Adrenal gland (tissue), 12 donors: ENCODE measurements around the gene EDEM3. TPM values are rescaled to one million over a fixed set of nuclear protein-coding genes. Genes with fewer than 3 reads are reported as not detected.

Source experiments
- DNase-seq, 7 donors: peaks; one replicate each; pipeline ENCODE4 v3.0.0-alpha.2; 2019 to 2020
- H3K27ac ChIP-seq, 5 donors: fragments of 200-600 bp; sonication (generic) in 4 of 5; 1 replicate in 3 of 5; 2 replicates in 2 of 5; pipeline versions ENCODE4 v1.5.1 to v1.8.0; 2016 to 2020; ENCODE audit warnings: mild to moderate bottlenecking in 1 of 5
- H3K27me3 ChIP-seq: fragments of 200-600 bp; 2 replicates; pipeline ENCODE4 v1.8.0; 2021
- H3K36me3 ChIP-seq, 2 donors: fragments of 200-600 bp; replicated peaks in 1 of 2; 1 replicate in 1 of 2; 2 replicates in 1 of 2; pipeline versions ENCODE4 v1.5.1 to v1.8.0; 2018 to 2022
- H3K4me1 ChIP-seq, 2 donors: fragments of 200-600 bp; replicated peaks in 1 of 2; 1 replicate in 1 of 2; 2 replicates in 1 of 2; pipeline versions ENCODE4 v1.5.1 to v1.8.0; 2018 to 2021
- H3K4me3 ChIP-seq, 4 donors: fragments of 200-600 bp; sonication (generic) in 3 of 4; one replicate each; pipeline ENCODE4 v1.5.1; 2016 to 2018
- H3K9me3 ChIP-seq, 3 donors: fragments of 200-600 bp; sonication (generic) in 1 of 3; replicated peaks in 1 of 3; 1 replicate in 2 of 3; 2 replicates in 1 of 3; pipeline versions ENCODE4 v1.5.1 to v1.8.0; 2016 to 2021
- POLR2A ChIP-seq, 2 donors: fragments of 450-650 bp; IDR thresholded peaks; one replicate each; pipeline ENCODE4 v1.6.1; 2017; ENCODE audit warnings: antibody characterized with exemption in 2 of 2, mild to moderate bottlenecking in 2 of 2, moderate library complexity in 1 of 2
- WGBS, 4 donors: extraction: QIAGEN DNeasy Blood & Tissue Kit in 2 of 4; methylation state at CpG; one replicate each; pipeline versions ENCODE4 v1.1.5 to v1.1.7; 2013 to 2017; 5-methylcytosine and 5-hydroxymethylcytosine counted together
- intact Hi-C, 2 donors: fragments of 100-400 bp; cut with DNase I; formaldehyde crosslinking; loops; one replicate each; pipeline versions ENCODE4 v1.14.1 to v1.15.0; 2022 to 2023
- polyA plus RNA-seq, 3 donors: library from polyadenylated mRNA; stranded (reverse); fragments of 200-250 nt in 2 of 3; fragments of 350-450 nt in 1 of 3; fragmentation: Illumina TruSeq in 1 of 3; extraction: RNeasy Lipid Tissue Mini Kit (QIAGEN cat#74804) in 1 of 3; gene quantifications; one replicate each; pipeline ENCODE4 v1.2.3, GENCODE V29; 2013 to 2014
- total RNA-seq, 9 donors: library from RNA; depleted of rRNA in 4 of 9; stranded (reverse); fragments of >200 nt in 4 of 9; fragments of 120-200 nt in 1 of 9; fragmentation: NEBNext Ultra II Directional in 1 of 9; extraction: Animal tissue kit (Norgen Biotek cat#: 25700) in 1 of 9; gene quantifications; one replicate each; pipeline versions ENCODE4 v1.1.0 to v1.2.4, GENCODE V29; 2013 to 2023
- TF ChIP-seq, protein P1 (sequence below), 6 experiments: fragments of 450-650 bp in 4 of 6; fragments of 200-600 bp in 2 of 6; sonication (generic) in 1 of 6; IDR thresholded peaks; 1 replicate in 5 of 6; 2 replicates in 1 of 6; pipeline versions ENCODE4 v1.5.1 to v1.8.0; 2016 to 2021; ENCODE audit warnings: antibody characterized with exemption in 6 of 6, mild to moderate bottlenecking in 2 of 6, moderate library complexity in 1 of 6
- donor health status: healthy with polysubstance abuse.
- donor health status: Bipolar disorder and iron deficiency.
- donor health status: DM: yes; HTN: yes; CAD: no.
- donor health status: DM: no; HTN: no; CAD: no.
- donor health status: DM: no; HTN: no; CAD: no.
- donor health status: DM: yes; HTN: yes; CAD: no.

EDEM3 gene
- total and polyA plus RNA-seq, 12 donors: 6.5 to 61.2 (median 33.4) TPM

- Histone ChIP-seq H3K4me1 (no peaks in the 10 kb centered on the region), H3K36me3 (no peaks in the 10 kb centered on the region), H3K27me3 (no peaks in the 10 kb centered on the region), H3K9me3 (no peaks in the 10 kb centered on the region), H3K4me3 (no peak overlapping the region), H3K27ac (no peak overlapping the region)
- no peak for DNase-seq
- intact Hi-C loops: no loop called here
- WGBS, 4 donors: 93 to 98% (median 97%) methylated on average over 2 of the region's 2 CpGs
- TF ChIP-seq, protein P1, sequence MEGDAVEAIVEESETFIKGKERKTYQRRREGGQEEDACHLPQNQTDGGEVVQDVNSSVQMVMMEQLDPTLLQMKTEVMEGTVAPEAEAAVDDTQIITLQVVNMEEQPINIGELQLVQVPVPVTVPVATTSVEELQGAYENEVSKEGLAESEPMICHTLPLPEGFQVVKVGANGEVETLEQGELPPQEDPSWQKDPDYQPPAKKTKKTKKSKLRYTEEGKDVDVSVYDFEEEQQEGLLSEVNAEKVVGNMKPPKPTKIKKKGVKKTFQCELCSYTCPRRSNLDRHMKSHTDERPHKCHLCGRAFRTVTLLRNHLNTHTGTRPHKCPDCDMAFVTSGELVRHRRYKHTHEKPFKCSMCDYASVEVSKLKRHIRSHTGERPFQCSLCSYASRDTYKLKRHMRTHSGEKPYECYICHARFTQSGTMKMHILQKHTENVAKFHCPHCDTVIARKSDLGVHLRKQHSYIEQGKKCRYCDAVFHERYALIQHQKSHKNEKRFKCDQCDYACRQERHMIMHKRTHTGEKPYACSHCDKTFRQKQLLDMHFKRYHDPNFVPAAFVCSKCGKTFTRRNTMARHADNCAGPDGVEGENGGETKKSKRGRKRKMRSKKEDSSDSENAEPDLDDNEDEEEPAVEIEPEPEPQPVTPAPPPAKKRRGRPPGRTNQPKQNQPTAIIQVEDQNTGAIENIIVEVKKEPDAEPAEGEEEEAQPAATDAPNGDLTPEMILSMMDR (IDR thresholded peaks at IDR 0.05): no peak
- TF ChIP-seq POLR2A (IDR thresholded peaks at IDR 0.05): no peak
These were observed 96.6 kb downstream of the EDEM3 start for GRCh38 chr1:184658055-184658454.

- TF ChIP-seq, protein P1 (IDR thresholded peaks at IDR 0.05): no peak
- no peak for TF ChIP-seq POLR2A (IDR thresholded peaks at IDR 0.05)
- 83 to 96% (median 92%) methylated on average over 2 of the region's 2 CpGs for WGBS, 4 donors
These were observed 98.4 kb downstream of the EDEM3 start for GRCh38 chr1:184656221-184656620.

GRCh38 chr1:184655185-184655584 is 99.5 kb downstream of the EDEM3 start:
- Histone ChIP-seq H3K36me3 (no peaks in the 10 kb centered on the region), H3K27me3 (no peaks in the 10 kb centered on the region), H3K4me3 (no peak overlapping the region), H3K9me3 (no peaks in the 10 kb centered on the region), H3K27ac (no peak overlapping the region), H3K4me1 (no peaks in the 10 kb centered on the region)
- TF ChIP-seq, protein P1 (IDR thresholded peaks at IDR 0.05): no peak
- TF ChIP-seq POLR2A (IDR thresholded peaks at IDR 0.05): no peak
- no peak for DNase-seq
- intact Hi-C loops: no loop called here

More at GRCh38 chr1:184656221-184656620, 98.4 kb downstream of the EDEM3 start:
- H3K9me3 ChIP-seq: no peaks in the 10 kb centered on the region
- no peak for DNase-seq
- intact Hi-C loops: no loop called here
- H3K4me1 ChIP-seq: no peaks in the 10 kb centered on the region
- no peaks in the 10 kb centered on the region for H3K27me3 ChIP-seq
- no peak overlapping the region for H3K4me3 ChIP-seq
- H3K36me3 ChIP-seq: no peaks in the 10 kb centered on the region
- no peak overlapping the region for H3K27ac ChIP-seq

GRCh38 chr1:184650177-184650866 is 104.3 kb downstream of the EDEM3 start:
- no peak for DNase-seq
- Histone ChIP-seq H3K4me1 (peaks cover 11 to 24% of the 10 kb centered on the region in 2 donors), H3K36me3 (no peaks in the 10 kb centered on the region), H3K27ac (no peak overlapping the region), H3K4me3 (no peak overlapping the region), H3K27me3 (no peaks in the 10 kb centered on the region), H3K9me3 (no peaks in the 10 kb centered on the region)
- intact Hi-C loops: no loop called here
- 71 to 88% (median 81%) methylated on average over 5 of the region's 5 CpGs for WGBS, 4 donors
- TF ChIP-seq, protein P1 (IDR thresholded peaks at IDR 0.05): no peak
- no peak for TF ChIP-seq POLR2A (IDR thresholded peaks at IDR 0.05)
